Stimulated activated CD4-positive, alpha-beta T cell treated with anti-CD3 and anti-CD28 coated beads, Interleukin-15, amount 100 ng/mL, for 48 hours (primary cell): ENCODE measurements around the gene PRKCA.
"Not testable (repeated sequence)": the region's sequence is repeated elsewhere in the genome, so short reads cannot be mapped to it uniquely, and the experiment has no call there.

ENCODE experiments used
- DNase-seq, 2 donors: peaks; one replicate each; pipeline ENCODE4 v3.0.0-alpha.2; 2020; ENCODE audit warnings: low read depth in 2 of 2

Gene PRKCA

DNA sequence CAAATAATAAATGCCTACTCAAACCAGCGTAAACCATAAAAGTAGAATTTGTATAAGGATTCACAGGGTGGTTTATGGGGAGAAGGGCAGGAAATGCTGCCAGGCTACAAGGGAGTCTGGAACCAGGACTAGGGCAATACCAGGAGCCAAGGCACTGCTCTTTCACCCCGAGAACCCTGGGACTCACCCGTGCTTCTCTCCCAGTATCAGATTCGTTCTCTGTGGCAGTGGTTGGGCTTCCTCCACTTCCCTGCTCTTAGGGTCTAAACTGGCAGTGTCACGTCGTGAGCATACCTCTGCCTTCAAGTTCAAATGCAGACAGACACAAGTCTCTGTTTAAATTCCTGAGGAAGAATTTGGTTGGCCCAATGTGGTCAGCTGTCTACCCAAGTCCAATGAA is 49.3 kb downstream of the PRKCA start:
- DNase-seq = no peak

DNA sequence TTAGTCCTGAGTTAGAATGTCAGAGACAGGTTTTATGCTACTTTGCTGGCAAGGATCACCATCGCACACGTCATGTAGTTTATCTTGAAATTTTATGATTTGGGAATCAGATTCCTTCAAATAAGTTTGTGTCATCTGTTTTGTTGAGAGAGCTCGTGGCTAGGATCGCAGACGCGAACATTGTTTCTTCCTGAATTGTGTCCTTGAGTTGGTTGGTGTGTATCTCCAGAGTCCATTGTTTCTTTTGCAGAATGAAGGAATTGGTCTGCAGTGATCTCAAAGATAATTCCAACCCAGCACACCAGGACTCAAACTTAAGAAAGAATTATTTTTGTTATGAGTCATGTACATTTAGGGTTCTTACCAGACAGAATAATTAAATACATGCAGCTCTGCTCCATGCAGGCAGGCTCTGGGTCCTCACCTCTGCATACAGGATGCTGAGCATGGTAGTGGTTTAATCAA is 51.6 kb downstream of the PRKCA start:
- no peak for DNase-seq

DNA sequence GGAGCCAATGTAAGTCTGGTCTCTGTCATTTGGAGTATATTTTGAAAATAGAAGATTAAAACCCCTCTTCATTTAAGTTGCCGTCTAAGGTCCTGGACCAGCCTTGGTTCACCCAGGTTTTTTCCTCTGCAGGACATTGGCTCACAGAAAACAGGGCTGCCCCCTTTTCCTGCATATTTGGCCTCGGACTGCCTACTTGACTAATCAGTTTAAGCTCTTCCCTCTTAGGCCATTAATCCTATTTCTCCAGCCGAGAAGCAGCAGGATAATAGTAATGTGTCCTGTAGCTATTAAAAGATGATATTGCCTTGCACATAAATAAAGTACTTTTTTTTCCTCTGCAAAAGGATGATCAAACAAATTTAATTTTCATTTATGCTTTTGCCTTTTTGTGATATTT is 52.1 kb downstream of the PRKCA start:
- DNase-seq = no peak

GRCh38 chr17:66354981-66355380 is 52.6 kb downstream of the PRKCA start:
- DNase-seq = no peak

DNA sequence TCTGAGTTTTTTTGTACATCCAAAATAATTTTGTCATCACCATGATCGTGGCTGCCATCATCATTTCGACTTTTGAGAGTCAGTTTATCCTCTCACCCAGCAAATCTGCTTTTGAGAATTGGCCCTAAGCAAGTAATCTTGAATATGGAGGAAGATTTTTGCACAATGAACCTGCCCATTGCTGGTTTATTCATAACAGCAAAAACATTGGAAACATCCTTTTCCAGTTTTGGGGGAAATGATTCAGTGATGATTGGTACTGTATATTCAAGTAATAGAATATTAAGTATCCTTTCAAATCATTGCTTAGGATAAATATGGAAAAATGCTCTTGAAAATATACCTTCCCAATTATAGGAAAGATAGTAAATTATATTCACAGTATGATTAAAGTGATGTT is 53.1 kb downstream of the PRKCA start:
- DNase-seq = no peak

GRCh38 chr17:66357037-66357436 is 54.6 kb downstream of the PRKCA start:
- no peak for DNase-seq

GRCh38 chr17:66359351-66359750 is 56.9 kb downstream of the PRKCA start:
- DNase-seq = no peak

DNA sequence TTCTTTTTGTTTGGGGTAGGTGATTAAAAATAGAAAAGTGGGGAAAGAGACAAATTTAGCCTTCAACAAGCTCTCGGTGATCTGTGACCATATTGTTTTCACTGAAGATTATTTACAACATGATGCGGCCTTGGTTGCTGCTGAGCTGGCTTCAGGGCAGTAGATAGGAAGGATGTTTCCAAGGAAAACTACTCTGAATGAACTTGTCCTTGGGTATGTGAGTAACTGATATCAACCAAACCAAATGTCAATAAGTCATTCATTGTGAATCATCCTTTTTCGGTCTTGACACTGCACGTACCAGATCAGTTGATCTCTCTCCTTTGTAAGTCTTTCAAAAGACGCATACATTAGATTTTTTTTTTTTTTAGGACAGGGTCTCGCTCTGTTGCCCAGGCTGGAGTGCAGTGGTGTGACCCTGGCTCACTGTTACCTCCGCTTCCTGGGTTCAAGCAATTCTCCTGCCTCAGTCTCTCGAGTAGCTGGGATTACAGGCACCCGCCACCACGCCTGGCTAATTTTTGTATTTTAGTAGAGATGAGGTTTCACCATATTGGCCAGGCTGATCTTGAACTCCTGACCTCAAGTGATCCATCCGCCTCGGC is 58.6 kb downstream of the PRKCA start:
- not testable (repeated sequence) for DNase-seq

GRCh38 chr17:66364508-66364907 is 62.1 kb downstream of the PRKCA start:
- DNase-seq = no peak

- DNase-seq = no peak
Measured at GRCh38 chr17:66364990-66365490, 62.6 kb downstream of the PRKCA start.

- no peak for DNase-seq
Measured at GRCh38 chr17:66365903-66366302, 63.5 kb downstream of the PRKCA start.

DNA sequence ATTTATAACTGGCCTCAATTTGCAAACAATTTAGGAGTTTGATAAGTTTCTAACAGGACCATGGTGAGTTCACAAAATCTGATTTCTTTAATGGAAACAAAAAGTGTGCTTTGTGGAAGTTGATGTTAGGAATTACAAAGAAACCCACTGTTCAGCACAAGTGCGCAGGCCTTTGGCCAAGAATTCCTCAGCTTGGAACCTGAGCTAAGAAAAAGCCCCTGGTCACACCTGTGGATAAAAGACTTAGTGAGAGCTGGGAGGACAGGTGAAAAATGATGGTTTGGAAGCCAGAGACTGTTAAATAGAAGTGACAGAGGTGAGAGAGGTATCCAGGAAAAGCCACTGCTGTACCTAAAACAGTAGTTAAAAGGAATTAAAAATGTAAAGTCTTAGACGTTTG is 64.7 kb downstream of the PRKCA start:
- no peak for DNase-seq

DNA sequence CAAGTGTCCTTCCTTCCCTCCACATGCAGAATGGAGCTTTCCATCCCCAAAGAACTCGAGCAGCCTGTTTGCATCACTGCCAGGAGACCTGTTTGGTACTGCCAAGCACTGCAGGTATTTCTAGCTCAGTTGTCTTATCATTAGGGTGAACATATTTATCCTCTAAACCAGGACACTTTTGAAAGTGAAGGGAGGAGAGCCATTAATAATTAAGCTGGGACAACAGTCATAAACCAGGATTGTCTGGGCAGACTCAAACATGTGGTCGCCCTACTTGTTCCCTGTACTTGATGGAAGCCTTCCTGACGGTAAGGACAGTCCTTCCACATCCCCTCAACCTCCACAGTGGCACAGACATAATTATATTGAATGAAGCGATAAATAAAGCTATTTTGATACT is 67.4 kb downstream of the PRKCA start:
- no peak for DNase-seq

GRCh38 chr17:66371561-66371960 is 69.1 kb downstream of the PRKCA start:
- DNase-seq = no peak

GRCh38 chr17:66372182-66372581 is 69.8 kb downstream of the PRKCA start:
- DNase-seq = no peak

DNA sequence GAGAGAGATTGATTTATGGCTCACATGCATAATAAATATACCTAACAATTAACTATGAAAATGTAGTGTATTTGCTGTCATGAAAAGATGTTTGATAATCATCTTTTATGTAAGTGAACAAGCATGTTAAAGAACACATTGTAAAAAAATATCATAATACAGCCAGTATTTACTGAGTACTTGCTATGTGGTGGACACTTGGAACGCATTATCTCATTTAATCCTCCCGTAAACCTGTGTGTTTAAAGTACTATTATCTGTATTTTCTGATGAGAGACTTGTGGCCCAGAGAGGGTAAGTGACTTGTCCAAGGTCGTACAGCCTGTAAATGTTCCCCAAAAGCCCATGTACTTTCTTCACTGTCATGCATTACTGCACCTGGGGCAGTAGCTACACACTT is 70.7 kb downstream of the PRKCA start:
- DNase-seq = no peak

DNA sequence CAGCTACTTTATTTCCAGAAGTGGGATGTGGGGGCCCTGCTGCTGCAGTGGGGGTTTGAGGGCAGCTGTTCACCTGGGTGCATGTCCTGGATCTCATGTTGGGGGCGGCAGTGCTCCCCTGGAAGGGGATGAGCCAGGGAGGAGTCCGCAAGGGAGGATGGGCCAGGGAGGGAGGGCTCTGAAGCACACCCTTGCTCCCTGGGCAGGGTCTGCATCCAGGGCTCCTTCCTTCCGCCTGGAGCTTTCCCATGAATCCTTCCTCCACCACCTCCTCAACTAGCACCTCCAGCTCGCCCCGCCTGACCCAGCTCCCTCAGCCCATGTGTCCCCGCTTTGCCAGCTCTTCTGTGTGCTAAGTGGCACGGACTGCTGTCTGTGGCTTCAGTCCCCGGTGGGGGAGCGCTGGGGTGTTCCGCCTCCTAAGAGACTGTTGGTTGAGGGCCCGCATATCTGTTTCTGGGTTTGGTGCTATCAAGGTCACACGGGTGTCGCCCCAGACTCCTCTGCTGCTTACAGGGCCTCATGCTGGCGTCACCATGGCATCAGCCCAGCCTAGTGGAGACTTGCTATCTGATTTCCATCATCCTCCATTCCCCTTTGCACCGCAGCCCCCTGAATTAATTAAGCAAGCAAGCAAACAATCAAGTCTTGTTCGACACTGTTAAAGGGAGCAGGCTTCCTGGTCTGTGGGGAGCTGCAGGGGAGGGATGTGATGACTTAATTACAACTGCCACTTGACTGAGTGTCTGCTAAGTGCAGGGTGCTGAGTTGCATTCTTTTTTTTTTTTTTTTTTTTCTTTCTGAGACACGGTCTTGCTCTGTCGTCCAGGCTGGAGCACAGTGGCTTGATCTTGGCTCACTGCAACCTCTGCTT is 71.8 kb downstream of the PRKCA start:
- DNase-seq = peak; percentile 16 to 18

DNA sequence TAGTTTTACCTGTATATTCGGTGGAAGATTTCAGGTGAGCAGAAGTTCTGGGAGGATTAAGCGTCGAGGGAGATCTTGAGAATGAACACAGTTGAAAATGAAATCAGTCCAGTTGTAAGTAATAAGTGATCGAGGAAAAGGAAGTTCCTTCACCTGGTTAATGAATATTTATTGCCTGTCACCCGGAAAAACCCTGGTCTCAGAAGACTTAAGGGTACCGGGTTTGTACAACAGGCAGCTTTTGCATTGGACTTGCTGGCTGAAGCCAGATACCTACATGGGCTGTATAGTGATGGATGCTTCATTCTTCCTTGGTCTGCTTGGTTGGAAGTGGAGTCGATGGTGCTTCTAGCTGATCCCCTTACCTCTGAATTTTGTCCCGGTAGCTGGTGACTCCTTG is 72.7 kb downstream of the PRKCA start:
- no peak for DNase-seq

- no peak for DNase-seq
Measured at GRCh38 chr17:66378296-66378695, 75.9 kb downstream of the PRKCA start.

- no peak for DNase-seq
Measured at GRCh38 chr17:66379544-66379943, 77.1 kb downstream of the PRKCA start.

GRCh38 chr17:66379996-66380395 is 77.6 kb downstream of the PRKCA start:
- no peak for DNase-seq

DNA sequence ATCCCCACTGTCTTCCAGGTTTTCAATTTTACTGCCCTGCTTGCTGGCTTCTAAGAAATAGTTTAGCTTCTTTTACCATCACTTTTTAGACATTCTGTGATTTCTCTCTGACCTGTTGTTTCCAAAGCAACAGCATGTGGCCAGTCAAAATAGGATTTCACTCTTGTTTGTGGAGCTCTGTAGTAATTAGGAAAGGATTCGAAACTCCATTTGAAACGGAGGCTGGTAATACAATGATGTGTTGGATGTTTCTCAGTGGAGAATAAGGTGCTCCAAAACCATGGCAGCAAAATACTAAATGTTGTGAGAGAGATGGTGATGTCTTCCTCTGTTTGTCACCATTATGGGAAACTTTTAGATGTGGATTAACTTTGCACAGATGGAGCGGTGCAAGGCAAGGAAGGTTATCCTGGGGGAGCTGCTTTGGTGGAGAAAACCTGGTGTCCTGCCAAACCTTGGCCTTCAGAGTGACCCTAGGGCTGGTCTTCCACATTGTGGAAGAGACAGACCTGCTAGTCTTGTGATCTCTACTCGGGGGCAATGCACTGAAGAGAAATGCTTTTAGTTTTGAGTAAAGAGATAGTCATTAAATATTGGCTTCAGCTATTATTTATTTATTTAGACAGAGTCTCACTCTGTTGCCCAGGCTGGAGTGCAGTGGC is 79.4 kb downstream of the PRKCA start:
- DNase-seq = no peak

GRCh38 chr17:66383333-66383732 is 80.9 kb downstream of the PRKCA start:
- DNase-seq = no peak
